ENCODE measurements around the gene MYL12A. TPM values are rescaled to one million over a fixed set of nuclear protein-coding genes. Genes with fewer than 3 reads are reported as not detected.

Gene MYL12A
- total RNA-seq, 2 donors from 2014 or later = 102 to 174 TPM

- TF ChIP-seq CTCF (IDR thresholded peaks at IDR 0.05) (no peak), POLR2A (IDR thresholded peaks at IDR 0.05) (no peak)
- DNase-seq (no peak), ATAC-seq (no peak)
- Histone ChIP-seq H3K27me3 (no peaks in the 10 kb centered on the region), H3K27ac (peak overlapping the region in 3 of 4 donors; percentile 95 to 99 (median 98)), H3K9me3 (no peaks in the 10 kb centered on the region), H3K4me3 (peak overlapping the region; percentile 83 to 90), H3K36me3 (replicated peaks in 1 of 2; ENCODE audit: insufficient read depth in 1 of 2, low read depth in 2 of 2) (peaks cover 0 to 2% of the 10 kb centered on the region in 2 donors), H3K4me1 (peaks cover 58% of the 10 kb centered on the region)
- WGBS, 2 donors = 9 to 15% methylated on average over 8 of the region's 8 CpGs
- intact Hi-C loops (cut with DNase I) = no loop called here
Observed at GRCh38 chr18:3263132-3263700, 15.6 kb downstream of the MYL12A start.

- Histone ChIP-seq H3K9me3 (no peaks in the 10 kb centered on the region), H3K27ac (no peak overlapping the region), H3K4me1 (peaks cover 69% of the 10 kb centered on the region), H3K4me3 (no peak overlapping the region), H3K36me3 (replicated peaks in 1 of 2; ENCODE audit: insufficient read depth in 1 of 2, low read depth in 2 of 2) (no peaks in the 10 kb centered on the region), H3K27me3 (no peaks in the 10 kb centered on the region)
- WGBS, 2 donors = 46 to 55% methylated on average over 2 of the region's 2 CpGs
- intact Hi-C loops (cut with DNase I) = no loop called here
- DNase-seq = peak in 1 of 4 donors; percentile 25
- TF ChIP-seq CTCF (IDR thresholded peaks at IDR 0.05) (no peak), POLR2A (IDR thresholded peaks at IDR 0.05) (no peak)
- ATAC-seq = no peak
Observed at GRCh38 chr18:3264362-3264761, 16.8 kb downstream of the MYL12A start.

GRCh38 chr18:3265564-3266033, 18.0 kb downstream of the MYL12A start:
- Histone ChIP-seq H3K4me3 (no peak overlapping the region), H3K27me3 (no peaks in the 10 kb centered on the region), H3K4me1 (peaks cover 71% of the 10 kb centered on the region), H3K9me3 (no peaks in the 10 kb centered on the region), H3K36me3 (replicated peaks in 1 of 2; ENCODE audit: insufficient read depth in 1 of 2, low read depth in 2 of 2) (no peaks in the 10 kb centered on the region), H3K27ac (no peak overlapping the region)
- ATAC-seq (no peak), DNase-seq (no peak)
- TF ChIP-seq POLR2A (IDR thresholded peaks at IDR 0.05) (no peak), CTCF (IDR thresholded peaks at IDR 0.05) (no peak)
- intact Hi-C loops (cut with DNase I) = no loop called here
- WGBS, 2 donors = 37 to 53% methylated on average over 3 of the region's 3 CpGs

GRCh38 chr18:3266062-3266608, 18.5 kb downstream of the MYL12A start:
- WGBS, 2 donors = 24 to 43% methylated on average over 7 of the region's 7 CpGs
- intact Hi-C loops (cut with DNase I) = no loop called here

More at GRCh38 chr18:3266062-3266608, 18.5 kb downstream of the MYL12A start:
- Histone ChIP-seq H3K4me3 (no peak overlapping the region), H3K27ac (no peak overlapping the region), H3K36me3 (replicated peaks in 1 of 2; ENCODE audit: insufficient read depth in 1 of 2, low read depth in 2 of 2) (no peaks in the 10 kb centered on the region), H3K27me3 (no peaks in the 10 kb centered on the region), H3K9me3 (no peaks in the 10 kb centered on the region), H3K4me1 (peaks cover 68% of the 10 kb centered on the region)
- TF ChIP-seq POLR2A (IDR thresholded peaks at IDR 0.05) (no peak), CTCF (IDR thresholded peaks at IDR 0.05) (no peak)
- ATAC-seq (no peak), DNase-seq (peak in 1 of 4 donors; percentile 22)

All from body of pancreas (tissue), 4 donors.